Ramos (cell line): ENCODE data around the gene NDUFC1.
"Not testable (repeated sequence)": the region's sequence is repeated elsewhere in the genome, so short reads cannot be mapped to it uniquely, and the experiment has no call there.

ENCODE experiments used
- in situ Hi-C: fragments of 300-500 bp; cut with MboI; formaldehyde crosslinking; loops from one replicate; pipeline ENCODE4 v1.14.3; 2022; ENCODE audit warnings: low sequenced_read_pairs; ENCODE audit not compliant: unreplicated experiment

Gene NDUFC1

DNA sequence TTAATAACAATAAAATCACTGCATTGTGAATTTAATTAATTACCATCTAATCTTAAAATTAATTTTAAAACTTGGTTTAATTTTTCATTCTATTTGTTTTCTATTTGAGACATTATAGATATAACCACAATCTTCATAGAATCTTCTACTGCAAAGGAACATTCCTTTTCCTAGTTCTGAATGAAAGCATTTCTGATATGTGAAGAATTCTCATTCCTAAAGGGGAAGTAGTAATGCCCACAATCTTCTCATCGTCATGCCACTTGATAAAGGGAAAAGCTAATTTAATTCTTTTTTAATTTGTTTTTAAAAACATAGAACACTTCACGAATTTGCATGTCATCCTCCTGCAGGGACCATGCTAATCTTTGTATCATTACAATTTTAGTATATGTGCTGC lies 45.9 kb downstream of the NDUFC1 start:
- in situ Hi-C loops, result no loop called here

GRCh38 chr4:139255581-139255980 lies 46.7 kb downstream of the NDUFC1 start:
- in situ Hi-C loops, result not testable (repeated sequence)

GRCh38 chr4:139253713-139254112 lies 48.6 kb downstream of the NDUFC1 start:
- in situ Hi-C loops, result no loop called here

- in situ Hi-C loops, result no loop called here
These were observed 49.2 kb downstream of the NDUFC1 start for GRCh38 chr4:139253046-139253445.

DNA sequence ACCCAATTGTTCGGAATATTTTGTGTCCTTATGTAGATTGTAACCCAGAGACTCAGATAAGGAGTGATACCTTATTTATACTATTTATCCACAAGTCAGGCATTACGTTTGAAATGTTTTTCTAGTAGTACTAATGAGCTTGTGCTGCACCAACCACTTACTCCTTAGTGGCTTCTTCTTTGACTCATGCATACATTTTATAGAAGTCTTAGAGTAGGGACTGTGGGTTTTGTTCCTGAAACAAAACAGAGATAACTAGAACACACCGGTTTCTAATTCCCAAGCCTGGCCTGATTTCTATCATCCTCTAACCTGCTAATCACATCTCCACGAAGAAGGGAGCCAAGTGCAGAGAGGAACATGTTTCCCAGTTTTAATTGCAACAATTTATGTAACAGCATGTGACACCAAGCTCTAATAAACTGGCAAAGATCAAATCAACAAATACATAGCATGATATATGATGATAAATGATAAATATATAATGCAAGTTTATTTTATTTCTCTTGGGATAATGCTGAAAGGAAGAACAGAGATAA lies 54.5 kb downstream of the NDUFC1 start:
- in situ Hi-C loops, result no loop called here

DNA sequence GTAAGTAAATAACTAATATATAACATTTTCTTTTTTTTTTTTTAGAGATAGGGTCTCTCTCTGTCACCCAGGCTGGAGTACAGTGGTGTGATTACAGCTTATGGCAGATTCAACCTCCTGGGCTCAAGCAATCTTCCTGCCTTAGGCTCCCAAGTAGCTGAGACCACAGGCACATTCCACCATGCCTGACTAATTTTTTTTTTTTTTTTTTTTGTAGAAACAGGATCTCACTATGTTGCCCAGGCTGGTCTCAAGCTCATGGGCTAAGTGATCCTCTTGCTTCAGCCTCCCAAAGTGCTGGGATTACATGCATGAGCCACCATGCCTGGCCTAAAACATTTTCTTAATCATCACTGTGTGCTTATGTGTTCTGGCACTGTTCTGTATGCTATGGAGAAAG lies 55.0 kb downstream of the NDUFC1 start:
- in situ Hi-C loops, result no loop called here

DNA sequence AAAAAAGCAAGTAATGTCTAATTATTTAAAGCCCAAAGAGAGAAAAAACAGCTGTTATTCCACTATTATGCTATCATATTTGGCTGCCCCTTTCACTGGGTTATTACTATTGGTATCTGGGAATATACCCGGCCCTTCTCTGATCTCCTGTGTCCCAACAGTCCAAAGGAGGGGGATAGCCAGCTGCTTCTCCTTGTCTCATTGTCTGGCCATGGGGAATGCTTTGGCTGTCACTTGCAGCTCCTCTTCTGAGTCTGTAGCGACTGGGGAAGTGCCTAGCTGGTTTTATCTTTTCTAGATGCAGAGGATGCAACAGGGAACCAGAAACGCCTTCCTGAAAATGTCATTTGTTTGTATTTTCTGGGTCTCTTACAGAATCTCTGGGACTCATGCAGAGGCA lies 56.1 kb downstream of the NDUFC1 start:
- in situ Hi-C loops, result no loop called here

DNA sequence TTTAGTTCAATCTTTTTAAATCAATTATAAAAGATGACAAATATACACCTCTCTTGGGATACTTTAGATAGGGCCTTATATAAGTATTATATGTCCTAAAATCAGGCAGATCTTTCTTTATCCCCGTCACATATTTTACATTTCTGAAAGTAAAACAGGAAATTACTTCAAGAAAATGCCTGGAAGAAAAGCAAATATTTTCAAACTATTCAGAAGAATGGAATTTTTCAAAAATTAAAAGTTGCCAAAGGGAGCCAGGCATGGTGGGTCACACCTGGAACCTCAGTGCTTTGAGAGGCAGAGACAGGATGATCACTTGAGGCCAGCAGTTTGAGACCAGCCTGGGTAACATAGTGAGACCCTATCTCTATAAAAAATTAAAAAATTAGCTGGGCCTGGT lies 56.7 kb downstream of the NDUFC1 start:
- in situ Hi-C loops, result no loop called here

- in situ Hi-C loops, result no loop called here
These were observed 58.6 kb downstream of the NDUFC1 start for GRCh38 chr4:139243448-139244365.

DNA sequence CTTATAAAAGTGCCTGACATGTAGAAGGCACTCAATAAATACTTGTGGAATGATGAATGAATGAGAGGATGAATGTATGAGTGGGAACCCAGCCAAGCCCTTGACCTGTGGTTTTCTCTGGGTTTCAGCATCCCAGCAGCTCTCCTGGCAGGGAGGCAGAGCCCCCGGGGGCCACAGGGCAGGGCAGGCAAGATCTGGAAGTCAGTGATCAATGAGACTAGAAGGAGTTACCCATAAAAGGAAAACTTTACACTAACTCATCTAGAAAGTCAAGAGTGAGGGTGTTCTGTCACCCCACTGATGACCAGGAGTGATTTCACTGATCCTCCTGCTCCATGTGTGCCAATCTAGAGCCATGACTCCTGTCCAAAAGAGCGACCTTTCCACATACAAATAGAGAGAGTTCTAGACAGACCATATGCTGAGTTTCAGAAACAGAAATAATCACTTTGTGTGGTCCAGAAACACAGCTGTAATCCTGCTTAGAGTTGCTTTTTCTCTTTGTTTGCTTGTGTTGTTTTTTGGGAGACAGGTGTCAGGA lies 59.7 kb downstream of the NDUFC1 start:
- in situ Hi-C loops, result no loop called here

DNA sequence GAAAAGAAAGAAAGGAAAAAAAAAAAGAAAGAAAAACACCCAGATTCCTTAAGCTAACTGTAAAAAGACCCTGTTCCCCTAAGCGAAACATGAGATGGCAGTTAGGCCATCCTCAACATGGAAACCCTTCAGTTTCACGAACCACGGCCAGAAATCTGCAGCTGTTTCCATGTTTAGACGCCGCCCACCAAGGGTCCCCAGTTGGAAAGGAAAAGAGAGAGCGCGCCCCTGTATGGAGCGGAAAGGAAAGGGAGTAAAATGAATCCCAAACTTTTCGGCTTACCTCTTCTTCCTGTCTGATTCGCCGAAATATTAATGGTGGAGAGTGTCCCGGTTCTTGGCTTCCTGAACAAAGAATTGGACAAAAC lies 60.5 kb downstream of the NDUFC1 start:
- in situ Hi-C loops, result no loop called here

GRCh38 chr4:139241086-139241783 lies 61.0 kb downstream of the NDUFC1 start:
- in situ Hi-C loops, result no loop called here
